Cardiac muscle cell (in vitro differentiated cells and primary cell): ENCODE results near the gene TMBIM4. TPM values are rescaled to one million over a fixed set of nuclear protein-coding genes. Genes with fewer than 3 reads are reported as not detected.
"Not testable (repeated sequence)": the region's sequence is repeated elsewhere in the genome, so short reads cannot be mapped to it uniquely, and the experiment has no call there.

ENCODE experiments used
- DNase-seq, 2 donors: peaks; one replicate each; pipeline versions ENCODE4 v3.0.0 to v3.0.0-alpha.2; 2010 to 2017; ENCODE audit warnings: low read depth in 1 of 2, low spot score in 1 of 2
- H3K27ac ChIP-seq: fragments of 200-600 bp; sonication (generic); 2 replicates; pipeline ENCODE4 v1.5.1; 2016
- H3K27me3 ChIP-seq: fragments of 200-600 bp; sonication (generic); 2 replicates; pipeline ENCODE4 v1.6.0; 2016; ENCODE audit warnings: control low read depth
- H3K36me3 ChIP-seq: fragments of 200-600 bp; sonication (generic); 2 replicates; pipeline ENCODE4 v1.5.1; 2016; ENCODE audit warnings: control low read depth
- H3K4me1 ChIP-seq: fragments of 200-600 bp; sonication (generic); 2 replicates; pipeline ENCODE4 v1.8.1; 2017; ENCODE audit warnings: low read depth, mild to moderate bottlenecking, mixed run types
- H3K4me3 ChIP-seq: fragments of 200-600 bp; sonication (generic); 2 replicates; pipeline ENCODE4 v1.5.1; 2016; ENCODE audit warnings: mild to moderate bottlenecking
- H3K9me3 ChIP-seq: fragments of 200-600 bp; sonication (generic); 2 replicates; pipeline ENCODE4 v1.5.1; 2017; ENCODE audit warnings: low read depth, mild to moderate bottlenecking, control low read depth
- polyA plus RNA-seq: library from polyadenylated mRNA; unstranded; fragments of >200 nt; fragmentation: Nextera tagmentation; extraction: Ambion mirVana; gene quantifications from 2 replicates; pipeline ENCODE4 v1.2.1, GENCODE V29; 2016
- total RNA-seq: library from RNA; depleted of rRNA; stranded (reverse); fragments of >200 nt; gene quantifications from 2 replicates; pipeline ENCODE4 v1.2.3, GENCODE V29; 2016
- TF ChIP-seq, protein P1 (sequence below): IDR thresholded peaks from 2 replicates; pipeline ENCODE4 v1.5.1; 2012; ENCODE audit warnings: low read depth, mild to moderate bottlenecking, low read length

Gene TMBIM4
- total and polyA plus RNA-seq, 2 experiments from 2014 or later = 23.7 to 59.7 TPM

DNA sequence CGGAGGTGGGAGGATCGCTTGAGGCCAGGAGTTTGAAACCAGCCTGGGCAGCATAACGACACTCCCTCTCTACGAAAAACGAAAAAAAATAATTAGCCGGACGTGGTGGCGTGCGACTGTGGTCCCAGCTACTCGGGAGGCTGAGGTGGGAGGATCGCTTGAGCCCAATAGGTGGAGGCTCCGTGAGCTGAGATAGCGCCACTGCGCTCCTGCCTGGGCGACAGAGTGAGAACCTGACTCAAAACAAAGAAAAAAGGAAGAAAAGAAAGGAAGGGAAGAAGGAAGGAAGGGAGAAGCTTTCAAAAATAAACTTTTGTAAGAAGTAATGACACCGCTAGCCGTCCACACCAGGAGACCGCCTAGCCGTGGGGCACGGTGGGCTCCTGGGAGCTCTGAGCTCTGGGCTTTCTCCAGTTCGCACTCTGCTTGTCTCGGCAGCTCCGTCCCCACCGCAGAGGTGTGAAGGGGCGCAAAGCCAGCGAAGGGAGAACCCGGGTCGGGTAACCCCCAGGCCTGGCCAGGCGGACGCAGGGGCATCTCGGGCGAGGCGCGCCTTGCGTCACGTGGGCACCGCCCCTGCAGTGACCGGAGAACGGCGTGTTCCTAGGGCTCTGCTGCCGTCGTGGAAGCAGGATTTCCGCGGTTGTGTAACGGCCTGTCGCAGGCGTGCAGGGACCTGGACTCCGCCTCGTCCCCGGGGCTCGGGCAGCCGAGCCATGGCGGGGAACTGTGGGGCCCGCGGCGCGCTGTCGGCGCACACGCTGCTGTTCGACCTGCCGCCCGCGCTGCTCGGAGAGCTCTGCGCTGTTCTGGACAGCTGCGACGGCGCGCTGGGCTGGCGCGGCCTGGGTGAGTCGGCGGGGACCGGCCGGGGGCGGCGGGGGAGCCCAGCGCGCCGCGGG, 19.0 kb upstream of the TMBIM4 start, which contains the start of gene IRAK3:
Gene IRAK3 (plus strand): TSS at position 631 of the 902 bp plus-strand sequence. CDS start 86 bp downstream, at position 717.
- no peaks in the 10 kb centered on the region for H3K4me1 ChIP-seq
- H3K9me3 ChIP-seq = no peaks in the 10 kb centered on the region
- no peaks in the 10 kb centered on the region for H3K36me3 ChIP-seq
- H3K4me3 ChIP-seq = peak within 1 kb of the TSS; percentile 30
- peak; percentile 56 to 83 for DNase-seq
- H3K27ac ChIP-seq = no peak within 1 kb of the TSS
- TF ChIP-seq, protein P1, sequence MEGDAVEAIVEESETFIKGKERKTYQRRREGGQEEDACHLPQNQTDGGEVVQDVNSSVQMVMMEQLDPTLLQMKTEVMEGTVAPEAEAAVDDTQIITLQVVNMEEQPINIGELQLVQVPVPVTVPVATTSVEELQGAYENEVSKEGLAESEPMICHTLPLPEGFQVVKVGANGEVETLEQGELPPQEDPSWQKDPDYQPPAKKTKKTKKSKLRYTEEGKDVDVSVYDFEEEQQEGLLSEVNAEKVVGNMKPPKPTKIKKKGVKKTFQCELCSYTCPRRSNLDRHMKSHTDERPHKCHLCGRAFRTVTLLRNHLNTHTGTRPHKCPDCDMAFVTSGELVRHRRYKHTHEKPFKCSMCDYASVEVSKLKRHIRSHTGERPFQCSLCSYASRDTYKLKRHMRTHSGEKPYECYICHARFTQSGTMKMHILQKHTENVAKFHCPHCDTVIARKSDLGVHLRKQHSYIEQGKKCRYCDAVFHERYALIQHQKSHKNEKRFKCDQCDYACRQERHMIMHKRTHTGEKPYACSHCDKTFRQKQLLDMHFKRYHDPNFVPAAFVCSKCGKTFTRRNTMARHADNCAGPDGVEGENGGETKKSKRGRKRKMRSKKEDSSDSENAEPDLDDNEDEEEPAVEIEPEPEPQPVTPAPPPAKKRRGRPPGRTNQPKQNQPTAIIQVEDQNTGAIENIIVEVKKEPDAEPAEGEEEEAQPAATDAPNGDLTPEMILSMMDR = no peak
- H3K27me3 ChIP-seq = peaks cover 53% of the 10 kb centered on the region

DNA sequence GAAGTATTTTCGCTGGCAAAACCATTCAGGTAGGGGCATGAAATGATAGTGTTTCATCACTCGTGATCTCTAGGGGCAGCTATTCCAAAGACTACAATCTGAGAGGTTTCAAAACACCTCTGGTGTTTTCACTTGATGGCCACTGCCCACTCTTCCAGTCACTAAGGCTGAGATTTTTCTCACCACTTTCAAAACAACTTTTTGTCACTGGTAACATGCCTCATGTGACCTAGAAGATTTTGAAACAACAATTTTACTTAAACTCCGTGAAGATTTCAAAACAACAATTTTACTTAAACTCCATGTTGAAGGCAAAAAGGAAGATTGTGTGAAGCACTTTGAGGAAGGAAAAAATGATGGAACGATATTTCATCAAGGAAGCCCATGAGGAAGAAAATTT, 18.0 kb upstream of the TMBIM4 start:
- Histone ChIP-seq H3K4me3 (no peak overlapping the region), H3K9me3 (no peaks in the 10 kb centered on the region), H3K36me3 (no peaks in the 10 kb centered on the region), H3K27me3 (peaks cover 53% of the 10 kb centered on the region), H3K4me1 (no peaks in the 10 kb centered on the region), H3K27ac (no peak overlapping the region)
- TF ChIP-seq, protein P1 = no peak
- no peak for DNase-seq

DNA sequence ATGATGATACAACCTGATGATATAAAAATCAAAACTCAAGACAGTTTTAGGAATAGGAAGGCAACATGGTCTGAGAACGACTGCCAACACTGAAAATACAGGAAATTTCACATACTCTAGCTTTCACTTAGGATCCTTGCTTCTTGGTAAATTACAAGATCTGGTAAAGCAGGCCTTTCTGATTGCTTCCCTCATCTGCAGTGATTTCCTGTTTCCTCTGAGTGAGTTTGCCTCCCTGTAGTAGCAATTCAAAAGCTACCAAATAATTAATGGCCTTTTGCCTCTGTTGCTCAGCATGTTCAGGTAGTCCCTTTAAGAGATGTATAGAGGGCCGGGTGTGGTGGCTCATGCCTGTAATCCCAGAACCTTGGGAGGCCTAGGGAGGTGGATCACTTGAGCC, 17.2 kb upstream of the TMBIM4 start:
- TF ChIP-seq, protein P1 = no peak
- no peak for DNase-seq
- H3K27ac ChIP-seq = no peak overlapping the region

DNA sequence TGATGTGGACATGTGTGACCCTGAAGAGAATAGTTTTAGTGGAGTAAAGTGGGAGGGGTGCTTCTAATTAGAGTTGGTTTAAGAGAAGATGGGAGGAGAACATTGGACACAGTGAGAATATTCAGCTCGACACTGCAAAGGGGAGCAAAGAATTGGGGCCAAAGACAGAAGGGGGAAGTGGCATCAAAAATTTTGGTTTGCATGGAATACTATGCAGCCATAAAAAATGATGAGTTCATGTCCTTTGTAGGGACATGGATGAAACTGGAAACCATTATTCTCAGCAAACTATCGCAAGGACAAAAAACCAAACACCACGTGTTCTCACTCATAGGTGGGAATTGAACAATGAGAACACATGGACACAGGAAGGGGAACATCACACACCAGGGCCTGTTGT, 15.0 kb upstream of the TMBIM4 start:
- peaks cover 33% of the 10 kb centered on the region for H3K27me3 ChIP-seq
- H3K4me1 ChIP-seq, H3K9me3 ChIP-seq, H3K27ac ChIP-seq, H3K36me3 ChIP-seq, DNase-seq, H3K4me3 ChIP-seq: not testable (repeated sequence)

More for the DNA sequence above, 17.2 kb upstream of the TMBIM4 start:
- Histone ChIP-seq H3K4me3 (no peak overlapping the region), H3K9me3 (no peaks in the 10 kb centered on the region), H3K36me3 (no peaks in the 10 kb centered on the region), H3K4me1 (no peaks in the 10 kb centered on the region), H3K27me3 (peaks cover 53% of the 10 kb centered on the region)

DNA sequence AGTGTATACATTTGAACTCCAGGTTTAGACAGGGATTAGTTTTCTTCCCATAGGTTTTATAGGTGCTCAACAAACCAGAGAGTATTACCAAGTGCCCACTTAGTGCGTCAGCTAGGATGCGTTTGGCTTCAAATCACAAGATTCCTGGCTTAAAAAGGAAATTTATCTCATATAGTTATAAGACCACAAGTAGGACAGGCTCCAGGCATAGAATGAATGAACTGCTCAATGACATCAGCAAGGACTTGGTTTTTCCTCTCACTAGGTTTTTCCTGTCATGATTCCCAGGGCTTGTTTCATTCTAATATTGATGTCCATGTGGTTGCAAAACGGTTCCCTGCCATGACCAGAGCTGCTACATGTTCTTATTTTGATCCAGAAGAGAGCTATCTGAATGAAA, 13.2 kb upstream of the TMBIM4 start:
- DNase-seq = peak in 1 of 2 donors; percentile 60
- TF ChIP-seq, protein P1 = no peak
- H3K9me3 ChIP-seq = no peaks in the 10 kb centered on the region
- peaks cover 14% of the 10 kb centered on the region for H3K27me3 ChIP-seq
- no peaks in the 10 kb centered on the region for H3K36me3 ChIP-seq
- H3K4me3 ChIP-seq = no peak overlapping the region
- no peak overlapping the region for H3K27ac ChIP-seq
- H3K4me1 ChIP-seq = no peaks in the 10 kb centered on the region
